Fibroblast of skin of back (primary cell): ENCODE data around the gene CCR5AS.

Experiments used
- DNase-seq: peaks from one replicate; pipeline ENCODE4 v3.0.0-alpha.2; 2013

The CCR5AS gene

GRCh38 chr3:46375218-46375617, 31.6 kb downstream of the CCR5AS start:
- no peak for DNase-seq

GRCh38 chr3:46374755-46375154, 32.1 kb downstream of the CCR5AS start:
- no peak for DNase-seq

- peak; percentile 17 for DNase-seq
Observed at GRCh38 chr3:46372492-46373359, 34.1 kb downstream of the CCR5AS start.

DNA sequence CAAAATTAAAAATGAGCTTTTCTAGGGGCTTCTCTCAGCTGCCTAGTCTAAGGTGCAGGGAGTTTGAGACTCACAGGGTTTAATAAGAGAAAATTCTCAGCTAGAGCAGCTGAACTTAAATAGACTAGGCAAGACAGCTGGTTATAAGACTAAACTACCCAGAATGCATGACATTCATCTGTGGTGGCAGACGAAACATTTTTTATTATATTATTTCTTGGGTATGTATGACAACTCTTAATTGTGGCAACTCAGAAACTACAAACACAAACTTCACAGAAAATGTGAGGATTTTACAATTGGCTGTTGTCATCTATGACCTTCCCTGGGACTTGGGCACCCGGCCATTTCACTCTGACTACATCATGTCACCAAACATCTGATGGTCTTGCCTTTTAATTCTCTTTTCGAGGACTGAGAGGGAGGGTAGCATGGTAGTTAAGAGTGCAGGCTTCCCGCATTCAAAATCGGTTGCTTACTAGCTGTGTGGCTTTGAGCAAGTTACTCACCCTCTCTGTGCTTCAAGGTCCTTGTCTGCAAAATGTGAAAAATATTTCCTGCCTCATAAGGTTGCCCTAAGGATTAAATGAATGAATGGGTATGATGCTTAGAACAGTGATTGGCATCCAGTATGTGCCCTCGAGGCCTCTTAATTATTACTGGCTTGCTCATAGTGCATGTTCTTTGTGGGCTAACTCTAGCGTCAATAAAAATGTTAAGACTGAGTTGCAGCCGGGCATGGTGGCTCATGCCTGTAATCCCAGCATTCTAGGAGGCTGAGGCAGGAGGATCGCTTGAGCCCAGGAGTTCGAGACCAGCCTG, 35.1 kb downstream of the CCR5AS start:
- DNase-seq = no peak

DNA sequence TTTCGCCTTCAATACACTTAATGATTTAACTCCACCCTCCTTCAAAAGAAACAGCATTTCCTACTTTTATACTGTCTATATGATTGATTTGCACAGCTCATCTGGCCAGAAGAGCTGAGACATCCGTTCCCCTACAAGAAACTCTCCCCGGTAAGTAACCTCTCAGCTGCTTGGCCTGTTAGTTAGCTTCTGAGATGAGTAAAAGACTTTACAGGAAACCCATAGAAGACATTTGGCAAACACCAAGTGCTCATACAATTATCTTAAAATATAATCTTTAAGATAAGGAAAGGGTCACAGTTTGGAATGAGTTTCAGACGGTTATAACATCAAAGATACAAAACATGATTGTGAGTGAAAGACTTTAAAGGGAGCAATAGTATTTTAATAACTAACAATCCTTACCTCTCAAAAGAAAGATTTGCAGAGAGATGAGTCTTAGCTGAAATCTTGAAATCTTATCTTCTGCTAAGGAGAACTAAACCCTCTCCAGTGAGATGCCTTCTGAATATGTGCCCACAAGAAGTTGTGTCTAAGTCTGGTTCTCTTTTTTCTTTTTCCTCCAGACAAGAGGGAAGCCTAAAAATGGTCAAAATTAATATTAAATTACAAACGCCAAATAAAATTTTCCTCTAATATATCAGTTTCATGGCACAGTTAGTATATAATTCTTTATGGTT, 35.9 kb downstream of the CCR5AS start, which contains the start of gene CCR5:
TSS of gene CCR5 (plus strand) at position 108 of the 680 bp plus-strand sequence. CDS start 1,957 bp downstream, outside the sequence.
- DNase-seq = no peak

GRCh38 chr3:46369675-46370132, 37.2 kb downstream of the CCR5AS start:
- DNase-seq = no peak

- no peak for DNase-seq
Observed at GRCh38 chr3:46369151-46369550, 37.7 kb downstream of the CCR5AS start.

DNA sequence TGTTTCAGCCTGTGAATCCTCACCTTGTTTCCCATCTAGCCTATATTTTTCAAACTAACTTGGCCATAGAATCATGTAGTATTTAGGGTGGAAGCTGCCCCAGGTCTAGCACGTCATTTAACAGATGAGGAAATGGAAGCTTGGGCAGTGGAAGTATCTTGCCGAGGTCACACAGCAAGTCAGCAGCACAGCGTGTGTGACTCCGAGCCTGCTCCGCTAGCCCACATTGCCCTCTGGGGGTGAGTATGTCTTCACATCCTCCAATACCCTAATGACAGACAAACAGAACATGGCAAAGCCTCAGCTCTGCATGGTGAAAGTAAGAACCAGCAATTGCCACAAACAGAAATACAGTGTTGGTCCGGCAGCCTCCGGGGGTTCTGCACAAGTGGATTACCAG, 38.3 kb downstream of the CCR5AS start:
- no peak for DNase-seq

- DNase-seq = no peak
Observed at GRCh38 chr3:46367811-46368210, 39.1 kb downstream of the CCR5AS start.

- DNase-seq = no peak
Observed at GRCh38 chr3:46365737-46366524, 40.9 kb downstream of the CCR5AS start.

GRCh38 chr3:46365041-46365440, 41.8 kb downstream of the CCR5AS start:
- DNase-seq = no peak

DNA sequence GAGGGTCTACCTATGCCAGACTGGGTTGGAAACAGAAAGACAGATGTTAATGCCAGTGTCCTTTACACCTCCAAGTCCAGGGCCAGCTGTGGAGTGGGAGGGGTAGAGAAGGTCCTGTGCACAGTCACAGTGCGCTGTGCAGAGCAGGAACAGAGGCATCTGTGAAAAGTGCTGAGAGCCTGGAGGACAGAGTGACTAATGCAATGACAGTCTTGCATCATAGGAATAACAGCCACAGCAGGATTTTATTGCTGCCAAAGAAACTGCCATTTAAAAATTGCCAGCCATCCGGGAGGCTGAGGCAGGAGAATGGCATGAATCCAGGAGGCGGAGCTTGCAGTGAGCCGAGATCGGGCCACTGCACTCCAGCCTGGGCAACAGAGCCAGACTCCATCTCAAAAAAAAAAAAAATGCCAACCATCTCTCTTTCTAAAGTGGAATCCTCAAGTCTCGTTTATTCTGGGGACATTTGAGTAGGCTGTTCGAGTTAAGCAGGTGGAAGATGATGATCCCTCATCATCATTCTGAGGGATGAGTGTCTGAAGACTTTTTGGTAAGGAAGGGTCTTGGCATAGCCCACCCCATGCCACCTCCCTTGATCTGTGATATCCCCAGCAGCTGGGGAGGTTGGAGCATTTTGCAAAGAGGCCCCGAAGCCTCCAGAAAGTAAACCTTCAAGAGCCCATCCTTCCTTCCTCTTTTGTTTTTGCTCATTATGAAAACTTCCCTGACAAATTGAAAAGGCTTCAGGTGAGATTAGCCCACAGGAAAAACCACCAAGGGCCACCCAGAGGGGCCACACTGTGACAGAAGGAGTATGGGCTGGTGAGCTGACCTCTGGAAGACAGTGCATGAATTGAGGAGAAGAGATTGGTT, 45.2 kb downstream of the CCR5AS start:
- DNase-seq = peak; percentile 84

DNA sequence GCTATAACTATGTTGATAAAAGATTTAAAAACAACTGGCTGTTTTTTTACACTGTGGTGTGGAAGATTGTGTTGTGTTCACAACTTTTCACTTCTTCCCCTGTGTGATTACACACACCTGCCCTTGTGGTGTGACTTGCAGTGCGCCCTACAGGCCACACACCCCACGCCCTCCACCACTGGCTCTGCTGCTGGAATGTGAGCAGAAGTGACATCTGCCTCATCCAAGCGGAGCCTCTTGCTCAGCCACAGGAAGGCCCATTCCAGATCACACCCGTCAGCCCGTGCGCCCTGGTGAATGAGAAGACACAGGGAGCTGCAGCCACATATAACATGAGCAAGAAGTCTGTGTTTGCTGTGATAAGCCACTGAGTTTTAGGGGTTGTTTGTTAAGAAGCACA, 46.0 kb downstream of the CCR5AS start:
- DNase-seq = peak; percentile 50

DNA sequence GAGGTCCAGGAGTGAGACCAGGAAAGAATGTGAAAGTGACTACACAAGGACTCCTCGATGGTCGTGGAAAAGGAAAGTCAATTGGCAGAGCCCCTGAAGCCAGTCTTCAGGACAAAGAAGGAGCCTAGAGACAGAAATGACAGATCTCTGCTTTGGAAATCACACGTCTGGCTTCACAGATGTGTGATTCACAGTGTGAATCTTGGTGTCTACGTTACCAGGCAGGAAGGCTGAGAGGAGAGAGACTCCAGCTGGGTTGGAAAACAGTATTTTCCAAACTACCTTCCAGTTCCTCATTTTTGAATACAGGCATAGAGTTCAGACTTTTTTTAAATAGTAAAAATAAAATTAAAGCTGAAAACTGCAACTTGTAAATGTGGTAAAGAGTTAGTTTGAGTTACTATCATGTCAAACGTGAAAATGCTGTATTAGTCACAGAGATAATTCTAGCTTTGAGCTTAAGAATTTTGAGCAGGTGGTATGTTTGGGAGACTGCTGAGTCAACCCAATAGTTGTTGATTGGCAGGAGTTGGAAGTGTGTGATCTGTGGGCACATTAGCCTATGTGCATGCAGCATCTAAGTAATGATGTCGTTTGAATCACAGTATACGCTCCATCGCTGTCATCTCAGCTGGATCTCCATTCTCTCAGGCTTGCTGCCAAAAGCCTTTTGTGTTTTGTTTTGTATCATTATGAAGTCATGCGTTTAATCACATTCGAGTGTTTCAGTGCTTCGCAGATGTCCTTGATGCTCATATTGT, 47.0 kb downstream of the CCR5AS start:
- peak; percentile 58 for DNase-seq

GRCh38 chr3:46358466-46358865, 48.4 kb downstream of the CCR5AS start:
- DNase-seq = no peak

DNA sequence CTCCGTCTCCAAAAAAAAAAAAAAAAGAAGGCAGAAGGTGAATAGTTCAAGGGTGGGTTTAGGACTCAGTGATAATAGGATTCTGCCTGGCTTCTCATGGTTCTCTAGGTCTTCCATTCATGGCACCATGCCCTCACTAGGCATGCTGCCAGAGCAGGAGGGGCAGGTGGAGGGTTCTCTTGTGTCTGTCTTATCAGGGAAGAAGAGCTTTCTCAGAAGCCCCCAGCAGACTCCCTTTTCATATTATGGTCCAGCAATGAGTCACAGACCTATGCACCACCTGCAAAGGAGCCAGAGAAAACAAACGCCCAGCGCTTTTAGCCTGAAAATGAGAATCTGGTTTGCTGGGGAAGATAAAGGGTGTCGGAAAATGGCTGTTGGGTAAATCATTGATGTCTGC, 50.0 kb downstream of the CCR5AS start:
- DNase-seq = no peak

GRCh38 chr3:46356276-46356675, 50.6 kb downstream of the CCR5AS start:
- no peak for DNase-seq

DNA sequence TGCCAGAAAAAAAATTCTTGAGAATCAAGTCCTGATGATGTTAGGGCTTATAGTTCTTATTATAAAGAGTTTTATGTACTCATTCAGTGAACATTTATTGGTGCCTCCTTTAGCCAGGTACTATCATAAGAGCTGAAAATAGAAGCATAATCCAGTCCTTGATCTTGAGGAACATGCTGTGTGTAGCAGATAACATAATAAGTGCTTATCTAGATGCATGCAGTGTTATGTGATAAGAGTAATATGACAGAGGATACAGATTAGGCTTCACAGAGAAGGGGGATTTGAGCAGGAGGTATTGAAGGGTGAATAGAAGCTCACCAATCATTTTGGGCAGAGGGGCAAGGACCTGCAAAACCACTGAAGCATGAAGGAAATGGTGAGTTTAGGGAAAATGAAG, 51.9 kb downstream of the CCR5AS start:
- no peak for DNase-seq

DNA sequence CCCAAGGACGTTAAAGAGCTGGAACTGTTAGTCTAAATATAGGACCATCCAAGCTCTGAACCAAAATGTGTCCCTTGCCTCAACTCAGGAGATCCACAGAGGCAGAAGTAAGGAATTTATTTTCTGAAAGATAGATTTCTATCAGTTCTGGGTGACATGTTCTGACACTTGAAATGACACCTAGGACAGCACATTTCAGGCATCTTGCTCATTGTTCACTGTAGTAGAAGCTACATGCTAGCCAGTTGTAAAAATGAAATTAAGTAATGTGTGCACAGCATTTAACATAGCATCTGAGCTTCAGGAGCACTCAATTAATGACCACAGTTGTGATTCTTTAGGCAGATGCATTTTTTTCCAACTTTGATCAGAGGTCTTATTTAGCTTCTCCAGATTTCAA, 52.4 kb downstream of the CCR5AS start:
- no peak for DNase-seq
